GM12878 (cell line): ENCODE measurements around the gene CNTNAP2. TPM values are rescaled to one million over a fixed set of nuclear protein-coding genes. Genes with fewer than 3 reads are reported as not detected.

Experiments
- ATAC-seq: fragments of 200-7000 bp; cut with Tn5 transposase; 3 replicates; pipeline ENCODE4 v1.9.1; 2020; ENCODE audit warnings: mild to moderate bottlenecking, moderate library complexity
- BruUV-seq: library from RNA; stranded (reverse); fragments of 400-500 nt; replicated peaks from 2 replicates; lab custom pipeline; 2021; lab: Mats Ljungman, UMichigan
- CTCF ChIA-PET: fragments of 300-600 bp; sonication (Branson Sonifier 250); formaldehyde crosslinking; extraction: SDS; loops from one replicate; lab custom pipeline; 2021; ENCODE audit warnings: inconsistent platforms; lab: Yijun Ruan, JAX
- POLR2A ChIA-PET: fragments of 350-600 bp; formaldehyde crosslinking; extraction: SDS; loops from one replicate; lab custom pipeline; 2021; ENCODE audit warnings: inconsistent platforms; lab: Charles Lee
- RAD21 ChIA-PET: fragments of 300-600 bp; sonication (Branson Sonifier 250); formaldehyde crosslinking; loops from one replicate; lab custom pipeline; 2023; ENCODE audit warnings: antibody characterized with exemption; ENCODE audit not compliant: unreplicated experiment; lab: Charles Lee
- SMC1A ChIA-PET: fragments of 300-600 bp; sonication (Branson Sonifier 250); formaldehyde crosslinking; loops from one replicate; lab custom pipeline; 2023; ENCODE audit not compliant: unreplicated experiment, uncharacterized antibody; lab: Charles Lee
- DNase-seq: peaks from one replicate; pipeline ENCODE4 v3.0.0-alpha.2; 2011; ENCODE audit warnings: low read depth, low spot score
- FAIRE-seq: peaks from 3 replicates; lab custom pipeline; 2011; peaks lifted over from hg19 to GRCh38; lab: Jason Lieb, UNC
- H2AFZ ChIP-seq: 2 replicates; pipeline ENCODE4 v1.6.0; 2011; ENCODE audit warnings: low read depth, low read length, control low read depth; ENCODE audit not compliant: control insufficient read depth
- H3K27ac ChIP-seq: 2 replicates; pipeline ENCODE4 v1.5.1; 2011; ENCODE audit warnings: control low read depth; ENCODE audit not compliant: control insufficient read depth, insufficient read depth
- H3K27me3 ChIP-seq, 2 experiments: replicated peaks in 1 of 2; 2 replicates each; pipeline versions ENCODE4 v1.6.0 to v1.6.1; 2011; ENCODE audit warnings: low read length in 1 of 2; ENCODE audit not compliant: control insufficient read depth in 2 of 2, insufficient read depth in 2 of 2
- H3K36me3 ChIP-seq, 2 experiments: 2 replicates each; pipeline ENCODE4 v1.5.1; 2011; ENCODE audit warnings: low read length in 1 of 2; ENCODE audit not compliant: control insufficient read depth in 2 of 2, insufficient read depth in 2 of 2
- H3K4me1 ChIP-seq: 2 replicates; pipeline ENCODE4 v1.6.1; 2011; ENCODE audit warnings: mild to moderate bottlenecking, low read length, moderate library complexity, mixed read lengths; ENCODE audit not compliant: control insufficient read depth, insufficient read depth
- H3K4me2 ChIP-seq: 2 replicates; pipeline ENCODE4 v1.6.0; 2011; ENCODE audit warnings: control low read depth; ENCODE audit not compliant: control insufficient read depth, insufficient read depth
- H3K4me3 ChIP-seq: fragments of 200-600 bp; sonication (generic); 2 replicates; pipeline ENCODE4 v1.5.1; 2016
- H3K79me2 ChIP-seq: 2 replicates; pipeline ENCODE4 v1.6.0; 2011; ENCODE audit warnings: low read length; ENCODE audit not compliant: control insufficient read depth, insufficient read depth
- H3K9ac ChIP-seq: 2 replicates; pipeline ENCODE4 v1.8.0; 2011; ENCODE audit warnings: low read length, control low read depth, mixed read lengths; ENCODE audit not compliant: control insufficient read depth, insufficient read depth
- H3K9me3 ChIP-seq: replicated peaks from 3 replicates; pipeline ENCODE4 v1.5.1; 2011; ENCODE audit warnings: mild to moderate bottlenecking, low read length; ENCODE audit not compliant: control insufficient read depth, insufficient read depth
- H4K20me1 ChIP-seq: 2 replicates; pipeline ENCODE4 v1.6.0; 2011; ENCODE audit not compliant: control insufficient read depth, insufficient read depth
- BCLAF1 ChIP-seq: fragments of 450-650 bp; IDR thresholded peaks from 2 replicates; pipeline ENCODE4 v1.6.1; 2017; ENCODE audit warnings: antibody characterized with exemption, mild to moderate bottlenecking, moderate library complexity
- E2F8 ChIP-seq: fragments of 450-650 bp; IDR thresholded peaks from 2 replicates; pipeline ENCODE4 v1.6.1; 2018; ENCODE audit warnings: mild to moderate bottlenecking, low read depth, moderate library complexity; ENCODE audit not compliant: partially characterized antibody
- HDAC6 ChIP-seq: fragments of 200-600 bp; sonication (generic); IDR thresholded peaks from one replicate; pipeline ENCODE4 v1.8.0; 2017; ENCODE audit warnings: antibody characterized with exemption; ENCODE audit not compliant: unreplicated experiment
- HSF1 ChIP-seq: fragments of 150-350 bp; IDR thresholded peaks from 2 replicates; pipeline ENCODE4 v1.6.1; 2014; ENCODE audit warnings: mild to moderate bottlenecking, low read depth, low read length
- MYC ChIP-seq: IDR thresholded peaks from 2 replicates; pipeline ENCODE4 v1.6.1; 2011; ENCODE audit warnings: mild to moderate bottlenecking, low read length, moderate library complexity, inconsistent platforms; ENCODE audit not compliant: insufficient read depth, insufficient replicate concordance, insufficient read length, severe bottlenecking
- POLR2AphosphoS5 ChIP-seq: IDR thresholded peaks from 2 replicates; pipeline ENCODE4 v1.6.1; 2011; ENCODE audit warnings: mild to moderate bottlenecking, low read length, inconsistent platforms
- SPI1 ChIP-seq: IDR thresholded peaks from 2 replicates; pipeline ENCODE4 v1.6.1; 2011; ENCODE audit warnings: low read depth, mild to moderate bottlenecking, low read length, moderate library complexity, borderline replicate concordance; ENCODE audit not compliant: insufficient read depth
- WGBS: methylation state at CpG from one replicate; pipeline ENCODE4 v1.1.6; 2016; ENCODE audit warnings: low lambda C conversion rate; ENCODE audit not compliant: insufficient replicate concordance, insufficient coverage; ENCODE audit errors: missing lambda C conversion rate; 5-methylcytosine and 5-hydroxymethylcytosine counted together
- in situ Hi-C: fragments of 300-500 bp; cut with MboI; formaldehyde crosslinking; loops from 9 replicates; pipeline ENCODE4 v1.14.3; 2018; ENCODE audit warnings: mixed read lengths
- intact Hi-C: fragments of 100-400 bp; cut with micrococcal nuclease; formaldehyde crosslinking; loops from one replicate; pipeline ENCODE4 v1.14.2; 2022; ENCODE audit not compliant: unreplicated experiment
- polyA plus RNA-seq, 11 experiments: library from polyadenylated mRNA; depleted of rRNA in 4 of 11; unstranded in 6 of 11; stranded (reverse) in 5 of 11; fragments of >200 nt; fragmentation: Nextera tagmentation in 4 of 11; fragmentation: Illumina TruSeq in 1 of 11; extraction: Ambion mirVana in 4 of 11; extraction: Trizol in 1 of 11; gene quantifications; 1 replicate in 1 of 11; 2 replicates in 10 of 11; pipeline versions ENCODE4 v1.2.1 to v1.2.3, GENCODE V29; 2011 to 2016; ENCODE audit warnings: inconsistent platforms in 2 of 11, missing spikeins in 2 of 11, low read depth in 1 of 11
- total RNA-seq, 4 experiments: library from RNA; depleted of rRNA in 3 of 4; stranded (reverse); fragments of >200 nt in 3 of 4; fragmentation: Illumina TruSeq in 1 of 4; extraction: Trizol in 1 of 4; gene quantifications; 2 replicates each; pipeline versions ENCODE4 v1.2.1 to v1.2.3, GENCODE V29; 2013 to 2021

CNTNAP2 gene
- total and polyA plus RNA-seq, 10 of the 15 experiments (the other 5 are each of a cell fraction or from before 2014, with no cell fraction given): 0.03 to 0.08 (median 0.03) TPM; not detected in 7

- no peak for TF ChIP-seq BCLAF1
Observed at GRCh38 chr7:147182874-147183273, 1066.3 kb downstream of the CNTNAP2 start (continued).

- no peaks in the 10 kb centered on the region for H3K4me1 ChIP-seq
- RAD21 ChIA-PET: no interaction called here
- H3K27ac ChIP-seq: no peak overlapping the region
- no peak overlapping the region for H3K9ac ChIP-seq
- no peaks in the 10 kb centered on the region for H3K9me3 ChIP-seq
- no peak for TF ChIP-seq HDAC6
- TF ChIP-seq SPI1: no peak
- no peak for TF ChIP-seq MYC
- no peak for TF ChIP-seq HSF1
- TF ChIP-seq E2F8: no peak
- no peak for TF ChIP-seq POLR2AphosphoS5
- H3K4me2 ChIP-seq: no peak overlapping the region
- SMC1A ChIA-PET: interaction anchor here (1.2 to 1.4 kb wide), 2 partner anchors 14 to 31 kb away, joined by 3 read pairs; no protein-coding TSS in a partner anchor
- no peak overlapping the region for H2AFZ ChIP-seq
- intact Hi-C loops: no loop called here
- ATAC-seq (no peak), DNase-seq (no peak), FAIRE-seq (no peak)
- CTCF ChIA-PET: no interaction called here
- H4K20me1 ChIP-seq: no peaks in the 10 kb centered on the region
- BruUV-seq: no TSS peak
- POLR2A ChIA-PET: no interaction called here
- in situ Hi-C loops: no loop called here
- 5% methylated on average over 2 of the region's 2 CpGs for WGBS
- H3K4me3 ChIP-seq: no peak overlapping the region
- no peaks in the 10 kb centered on the region for H3K27me3 ChIP-seq
- H3K36me3 ChIP-seq: no peaks in the 10 kb centered on the region
- H3K79me2 ChIP-seq: no peaks in the 10 kb centered on the region
Observed at GRCh38 chr7:147183276-147183675, 1066.7 kb downstream of the CNTNAP2 start.
